ENCODE measurements around the gene CADPS2.

The CADPS2 gene

GRCh38 chr7:122487131-122487530 lies 399.1 kb downstream of the CADPS2 start:
- no peak for TF ChIP-seq REST (IDR thresholded peaks at IDR 0.05; ENCODE audit: insufficient read depth in 1 of 2, low read depth in 2 of 2, low read length in 2 of 2)
- no peak for TF ChIP-seq FOXP2 (optimal IDR thresholded peaks at IDR 0.05; ENCODE audit: borderline replicate concordance, extremely low read depth, extremely low read length, insufficient read depth)
- no peak for TF ChIP-seq TAF1 (IDR thresholded peaks at IDR 0.05; ENCODE audit: borderline replicate concordance, insufficient read depth, low read length)
- no peak for TF ChIP-seq POLR2AphosphoS5 (IDR thresholded peaks at IDR 0.05; ENCODE audit: low read depth, low read length)
- TF ChIP-seq SIN3A (IDR thresholded peaks at IDR 0.05; ENCODE audit: borderline replicate concordance, insufficient read depth, low read length) = no peak

GRCh38 chr7:122485856-122486255 lies 400.4 kb downstream of the CADPS2 start:
- TF ChIP-seq REST (IDR thresholded peaks at IDR 0.05; ENCODE audit: insufficient read depth in 1 of 2, low read depth in 2 of 2, low read length in 2 of 2) (no peak), SIN3A (IDR thresholded peaks at IDR 0.05; ENCODE audit: borderline replicate concordance, insufficient read depth, low read length) (no peak), FOXP2 (optimal IDR thresholded peaks at IDR 0.05; ENCODE audit: borderline replicate concordance, extremely low read depth, extremely low read length, insufficient read depth) (no peak), TAF1 (IDR thresholded peaks at IDR 0.05; ENCODE audit: borderline replicate concordance, insufficient read depth, low read length) (no peak), POLR2AphosphoS5 (IDR thresholded peaks at IDR 0.05; ENCODE audit: low read depth, low read length) (no peak)

- no peak for TF ChIP-seq FOXP2 (optimal IDR thresholded peaks at IDR 0.05; ENCODE audit: borderline replicate concordance, extremely low read depth, extremely low read length, insufficient read depth)
- no peak for TF ChIP-seq REST (IDR thresholded peaks at IDR 0.05; ENCODE audit: insufficient read depth in 1 of 2, low read depth in 2 of 2, low read length in 2 of 2)
- TF ChIP-seq TAF1 (IDR thresholded peaks at IDR 0.05; ENCODE audit: borderline replicate concordance, insufficient read depth, low read length) = no peak
- no peak for TF ChIP-seq POLR2AphosphoS5 (IDR thresholded peaks at IDR 0.05; ENCODE audit: low read depth, low read length)
Observed at GRCh38 chr7:122482212-122482611, 404.0 kb downstream of the CADPS2 start.

- TF ChIP-seq POLR2AphosphoS5 (IDR thresholded peaks at IDR 0.05; ENCODE audit: low read depth, low read length) (no peak), SIN3A (IDR thresholded peaks at IDR 0.05; ENCODE audit: borderline replicate concordance, insufficient read depth, low read length) (no peak), TAF1 (IDR thresholded peaks at IDR 0.05; ENCODE audit: borderline replicate concordance, insufficient read depth, low read length) (no peak), FOXP2 (optimal IDR thresholded peaks at IDR 0.05; ENCODE audit: borderline replicate concordance, extremely low read depth, extremely low read length, insufficient read depth) (no peak), REST (IDR thresholded peaks at IDR 0.05; ENCODE audit: insufficient read depth in 1 of 2, low read depth in 2 of 2, low read length in 2 of 2) (no peak)
Observed at GRCh38 chr7:122470859-122471258, 415.4 kb downstream of the CADPS2 start.

GRCh38 chr7:122468945-122469344 lies 417.3 kb downstream of the CADPS2 start:
- TF ChIP-seq POLR2AphosphoS5 (IDR thresholded peaks at IDR 0.05; ENCODE audit: low read depth, low read length) (no peak), TAF1 (IDR thresholded peaks at IDR 0.05; ENCODE audit: borderline replicate concordance, insufficient read depth, low read length) (no peak)

All from PFSK-1 (cell line).